SU-DHL-6 (cell line): ENCODE data around the gene CBFA2T3.

Experiments
- EZH2phosphoT487 ChIP-seq: fragments of 200-600 bp; sonication (generic), shearing (Covaris generic); conservative IDR thresholded peaks from 2 replicates; pipeline ENCODE4 v1.6.1; 2018; ENCODE audit warnings: mild to moderate bottlenecking, antibody characterized with exemption, low read length, moderate library complexity, mixed read lengths
- TF ChIP-seq, protein P1 (sequence below): fragments of 200-600 bp; sonication (generic); IDR thresholded peaks from one replicate; pipeline ENCODE4 v1.5.1; 2017; ENCODE audit warnings: antibody characterized with exemption, mild to moderate bottlenecking, low read length, moderate library complexity; ENCODE audit not compliant: insufficient read depth, poor library complexity, severe bottlenecking

DNA sequence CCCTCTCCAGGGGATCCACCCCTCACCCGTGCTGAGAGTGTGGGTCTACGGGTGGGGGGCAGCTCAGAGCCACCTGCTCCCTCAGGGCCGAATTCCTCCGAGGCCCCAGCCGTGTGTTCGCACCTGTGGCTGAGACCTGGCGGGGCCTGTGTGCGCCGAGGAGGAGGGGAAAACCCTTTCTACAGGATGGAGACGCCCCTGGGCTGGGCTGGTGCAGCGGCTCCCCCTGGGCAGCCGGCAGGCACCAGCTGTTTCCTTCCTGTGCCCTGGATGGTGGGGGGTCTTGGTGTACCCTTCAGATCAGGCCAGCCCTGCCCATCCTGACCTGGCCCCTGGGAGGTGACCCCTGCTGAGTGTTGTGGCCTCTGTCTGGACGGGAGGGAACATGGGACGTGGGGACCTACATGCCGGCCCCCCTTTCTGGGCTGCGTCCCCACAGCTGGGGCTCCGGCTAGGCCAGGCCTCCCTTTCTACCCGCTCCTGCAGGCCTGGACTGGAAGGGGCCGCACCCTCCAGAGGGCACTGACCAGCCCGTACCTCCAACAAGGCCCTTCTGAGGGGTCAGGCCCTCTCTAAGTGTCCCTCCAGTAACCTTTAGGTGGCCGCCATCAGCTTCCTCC is 82.2 kb downstream of the CBFA2T3 start:
- TF ChIP-seq, protein P1, sequence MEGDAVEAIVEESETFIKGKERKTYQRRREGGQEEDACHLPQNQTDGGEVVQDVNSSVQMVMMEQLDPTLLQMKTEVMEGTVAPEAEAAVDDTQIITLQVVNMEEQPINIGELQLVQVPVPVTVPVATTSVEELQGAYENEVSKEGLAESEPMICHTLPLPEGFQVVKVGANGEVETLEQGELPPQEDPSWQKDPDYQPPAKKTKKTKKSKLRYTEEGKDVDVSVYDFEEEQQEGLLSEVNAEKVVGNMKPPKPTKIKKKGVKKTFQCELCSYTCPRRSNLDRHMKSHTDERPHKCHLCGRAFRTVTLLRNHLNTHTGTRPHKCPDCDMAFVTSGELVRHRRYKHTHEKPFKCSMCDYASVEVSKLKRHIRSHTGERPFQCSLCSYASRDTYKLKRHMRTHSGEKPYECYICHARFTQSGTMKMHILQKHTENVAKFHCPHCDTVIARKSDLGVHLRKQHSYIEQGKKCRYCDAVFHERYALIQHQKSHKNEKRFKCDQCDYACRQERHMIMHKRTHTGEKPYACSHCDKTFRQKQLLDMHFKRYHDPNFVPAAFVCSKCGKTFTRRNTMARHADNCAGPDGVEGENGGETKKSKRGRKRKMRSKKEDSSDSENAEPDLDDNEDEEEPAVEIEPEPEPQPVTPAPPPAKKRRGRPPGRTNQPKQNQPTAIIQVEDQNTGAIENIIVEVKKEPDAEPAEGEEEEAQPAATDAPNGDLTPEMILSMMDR: no peak
- no peak for TF ChIP-seq EZH2phosphoT487
